ENCODE results near the gene AVP.

GRCh38 chr20:3123542-3123941 lies 39.0 kb upstream of the AVP start:
- TF ChIP-seq, protein P1, sequence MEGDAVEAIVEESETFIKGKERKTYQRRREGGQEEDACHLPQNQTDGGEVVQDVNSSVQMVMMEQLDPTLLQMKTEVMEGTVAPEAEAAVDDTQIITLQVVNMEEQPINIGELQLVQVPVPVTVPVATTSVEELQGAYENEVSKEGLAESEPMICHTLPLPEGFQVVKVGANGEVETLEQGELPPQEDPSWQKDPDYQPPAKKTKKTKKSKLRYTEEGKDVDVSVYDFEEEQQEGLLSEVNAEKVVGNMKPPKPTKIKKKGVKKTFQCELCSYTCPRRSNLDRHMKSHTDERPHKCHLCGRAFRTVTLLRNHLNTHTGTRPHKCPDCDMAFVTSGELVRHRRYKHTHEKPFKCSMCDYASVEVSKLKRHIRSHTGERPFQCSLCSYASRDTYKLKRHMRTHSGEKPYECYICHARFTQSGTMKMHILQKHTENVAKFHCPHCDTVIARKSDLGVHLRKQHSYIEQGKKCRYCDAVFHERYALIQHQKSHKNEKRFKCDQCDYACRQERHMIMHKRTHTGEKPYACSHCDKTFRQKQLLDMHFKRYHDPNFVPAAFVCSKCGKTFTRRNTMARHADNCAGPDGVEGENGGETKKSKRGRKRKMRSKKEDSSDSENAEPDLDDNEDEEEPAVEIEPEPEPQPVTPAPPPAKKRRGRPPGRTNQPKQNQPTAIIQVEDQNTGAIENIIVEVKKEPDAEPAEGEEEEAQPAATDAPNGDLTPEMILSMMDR (conservative IDR thresholded peaks at IDR 0.05; ENCODE audit: low read length) = no peak
- TF ChIP-seq EZH2phosphoT487 (IDR thresholded peaks at IDR 0.05; ENCODE audit: borderline replicate concordance, low read depth, low read length) = no peak

All from OCI-LY7 (cell line).